22Rv1 (cell line): ENCODE data around the gene PPP1R3D.

Source experiments
- CTCF ChIP-seq: fragments of 450-650 bp; IDR thresholded peaks from 2 replicates; pipeline ENCODE4 v1.5.1; 2017; ENCODE audit warnings: mild to moderate bottlenecking
- ZFX ChIP-seq: fragments of 450-650 bp; IDR thresholded peaks from 2 replicates; pipeline ENCODE4 v1.6.1; 2017; ENCODE audit warnings: antibody characterized with exemption, borderline replicate concordance

- TF ChIP-seq CTCF (no peak), ZFX (no peak)
Measured at GRCh38 chr20:59931511-59932312, 8.4 kb downstream of the PPP1R3D start.
